Nephron (organoid): ENCODE measurements around the gene FOXF2.

Experiments used
- H3K27ac Mint-ChIP-seq, 3 experiments: 2 replicates each; pipeline ENCODE4 v1.8.0; 2020; ENCODE audit warnings: mixed read lengths in 3 of 3, mild to moderate bottlenecking in 2 of 3, moderate library complexity in 1 of 3
- H3K27me3 Mint-ChIP-seq: 2 replicates; pipeline ENCODE4 v1.8.0; 2021; ENCODE audit warnings: low read depth, mild to moderate bottlenecking, moderate library complexity, mixed read lengths
- H3K36me3 Mint-ChIP-seq: 2 replicates; pipeline ENCODE4 v1.8.0; 2020; ENCODE audit warnings: low read depth, mixed read lengths
- H3K4me1 Mint-ChIP-seq: 2 replicates; pipeline ENCODE4 v1.8.0; 2020; ENCODE audit warnings: mixed read lengths
- H3K4me3 Mint-ChIP-seq, 3 experiments: 2 replicates each; pipeline ENCODE4 v1.8.0; 2020; ENCODE audit warnings: mild to moderate bottlenecking in 3 of 3, mixed read lengths in 3 of 3, moderate library complexity in 2 of 3
- H3K9me3 Mint-ChIP-seq: 2 replicates; pipeline ENCODE4 v1.8.0; 2020; ENCODE audit warnings: mixed read lengths
- CTCF ChIP-seq, 3 experiments: fragments of 200-600 bp; sonication (generic); IDR thresholded peaks; one replicate each; pipeline ENCODE4 v1.5.0; 2021; ENCODE audit warnings: antibody characterized with exemption in 3 of 3; ENCODE audit not compliant: unreplicated experiment in 3 of 3

The FOXF2 gene

GRCh38 chr6:1426416-1426815, 37.0 kb downstream of the FOXF2 start:
- no peak overlapping the region for H3K27ac Mint-ChIP-seq
- no peak for TF ChIP-seq CTCF (IDR thresholded peaks at IDR 0.05; ENCODE audit: unreplicated experiment in 3 of 3)
- H3K9me3 Mint-ChIP-seq = no peaks in the 10 kb centered on the region
- H3K27me3 Mint-ChIP-seq = peaks cover 39% of the 10 kb centered on the region
- no peaks in the 10 kb centered on the region for H3K36me3 Mint-ChIP-seq
- H3K4me1 Mint-ChIP-seq = no peaks in the 10 kb centered on the region
- H3K4me3 Mint-ChIP-seq = no peak overlapping the region

GRCh38 chr6:1435806-1436205, 46.4 kb downstream of the FOXF2 start:
- Mint-ChIP-seq H3K27me3 (peaks cover 47% of the 10 kb centered on the region), H3K9me3 (peaks cover 5% of the 10 kb centered on the region), H3K4me1 (no peaks in the 10 kb centered on the region), H3K4me3 (no peak overlapping the region), H3K36me3 (no peaks in the 10 kb centered on the region), H3K27ac (no peak overlapping the region)
- no peak for TF ChIP-seq CTCF (IDR thresholded peaks at IDR 0.05; ENCODE audit: unreplicated experiment in 3 of 3)

- no peaks in the 10 kb centered on the region for H3K4me1 Mint-ChIP-seq
- TF ChIP-seq CTCF (IDR thresholded peaks at IDR 0.05; ENCODE audit: unreplicated experiment in 3 of 3) = peak; percentile 84 to 90 (median 88)
- peaks cover 5% of the 10 kb centered on the region for H3K9me3 Mint-ChIP-seq
- no peak overlapping the region for H3K4me3 Mint-ChIP-seq
- no peak overlapping the region for H3K27ac Mint-ChIP-seq
- H3K36me3 Mint-ChIP-seq = no peaks in the 10 kb centered on the region
- peaks cover 47% of the 10 kb centered on the region for H3K27me3 Mint-ChIP-seq
Observed at GRCh38 chr6:1436334-1437306, 47.2 kb downstream of the FOXF2 start.

- H3K4me1 Mint-ChIP-seq = no peaks in the 10 kb centered on the region
- no peaks in the 10 kb centered on the region for H3K36me3 Mint-ChIP-seq
- H3K27ac Mint-ChIP-seq = no peak overlapping the region
- H3K27me3 Mint-ChIP-seq = peaks cover 54% of the 10 kb centered on the region
- no peak overlapping the region for H3K4me3 Mint-ChIP-seq
- H3K9me3 Mint-ChIP-seq = peaks cover 5% of the 10 kb centered on the region
- TF ChIP-seq CTCF (IDR thresholded peaks at IDR 0.05; ENCODE audit: unreplicated experiment in 3 of 3) = no peak
Observed at GRCh38 chr6:1437553-1438406, 48.4 kb downstream of the FOXF2 start.

- H3K4me3 Mint-ChIP-seq = no peak overlapping the region
- H3K4me1 Mint-ChIP-seq = no peaks in the 10 kb centered on the region
- H3K9me3 Mint-ChIP-seq = peaks cover 5% of the 10 kb centered on the region
- H3K27ac Mint-ChIP-seq = no peak overlapping the region
- TF ChIP-seq CTCF (IDR thresholded peaks at IDR 0.05; ENCODE audit: unreplicated experiment in 3 of 3) = no peak
- peaks cover 58% of the 10 kb centered on the region for H3K27me3 Mint-ChIP-seq
- no peaks in the 10 kb centered on the region for H3K36me3 Mint-ChIP-seq
Observed at GRCh38 chr6:1438471-1438881, 49.1 kb downstream of the FOXF2 start.
